ENCODE data around the gene KRTAP10-6.
"Not testable (repeated sequence)": the region's sequence is repeated elsewhere in the genome, so short reads cannot be mapped to it uniquely, and the experiment has no call there.

Gene KRTAP10-6

DNA sequence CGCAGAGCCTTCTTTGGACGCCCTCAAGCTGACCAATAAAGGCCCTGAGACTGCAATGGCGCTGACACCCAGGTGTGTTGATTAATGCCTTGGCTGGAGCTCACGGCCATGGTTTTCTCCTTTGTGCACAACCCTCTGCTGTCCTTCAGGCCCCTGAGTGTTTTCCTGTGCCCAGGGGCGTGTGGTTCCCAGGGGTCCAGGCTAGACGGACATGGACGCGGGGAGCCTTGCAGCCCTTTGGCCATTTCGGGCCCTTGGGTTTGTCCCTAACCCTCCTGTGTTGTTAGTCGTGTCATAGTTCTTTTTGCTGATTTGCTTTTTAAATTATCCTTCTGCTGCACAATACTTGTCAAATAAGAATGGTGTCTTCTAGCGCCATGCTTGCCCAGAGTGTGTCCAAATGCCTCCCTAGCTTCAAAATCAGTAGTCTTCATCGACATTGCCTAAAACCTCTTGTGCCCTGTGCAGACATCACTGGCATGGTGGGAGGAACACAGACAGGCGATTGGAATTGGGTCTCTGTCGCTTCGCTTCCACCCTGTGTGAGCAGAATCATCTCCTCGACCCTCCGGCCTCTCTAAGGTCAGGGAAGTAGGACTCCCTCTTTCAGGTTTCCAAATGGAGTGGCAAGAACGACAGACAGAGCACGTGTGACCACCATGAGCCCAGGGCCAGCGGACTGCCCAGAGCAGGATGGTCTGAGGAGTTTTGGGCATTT lies 16.8 kb downstream of the KRTAP10-6 start:
- no peak for DNase-seq

GRCh38 chr21:44574457-44575306 lies 17.6 kb downstream of the KRTAP10-6 start:
- no peak for DNase-seq

- not testable (repeated sequence) for DNase-seq
These were observed 18.5 kb downstream of the KRTAP10-6 start, which contains the start of gene KRTAP10-4 for GRCh38 chr21:44573630-44574456. Gene KRTAP10-4, plus strand, starts transcription at chr21:44573729. Its CDS starts 30 bp downstream, at chr21:44573759.

- DNase-seq, result no peak
These were observed 19.2 kb downstream of the KRTAP10-6 start for GRCh38 chr21:44572959-44573583.

- DNase-seq, result no peak
These were observed 20.2 kb downstream of the KRTAP10-6 start for GRCh38 chr21:44571844-44572782.

DNA sequence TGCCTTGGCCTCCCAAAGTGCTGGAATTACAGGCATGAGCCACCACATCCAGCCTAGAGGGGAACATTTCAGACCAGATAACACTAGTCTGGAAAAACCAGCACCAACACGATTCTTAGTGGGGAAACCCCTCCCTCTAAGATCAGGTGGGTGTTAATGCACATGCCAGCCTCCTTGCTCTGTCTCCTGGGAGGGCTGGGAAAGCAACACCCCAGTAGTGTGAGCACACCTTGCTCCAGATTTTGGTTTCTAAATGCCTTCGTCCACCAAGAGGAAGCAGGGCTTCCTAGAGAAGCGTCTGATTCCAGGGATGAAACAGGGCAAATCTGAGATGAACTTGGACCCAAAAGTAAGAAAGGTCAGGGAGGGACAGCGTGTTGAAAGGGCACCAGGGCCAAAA lies 21.0 kb downstream of the KRTAP10-6 start:
- DNase-seq, result no peak

- DNase-seq, result no peak
These were observed 22.3 kb downstream of the KRTAP10-6 start for GRCh38 chr21:44569861-44570517.

- no peak for DNase-seq
These were observed 23.4 kb downstream of the KRTAP10-6 start for GRCh38 chr21:44568667-44569556.

- DNase-seq, result no peak
These were observed 24.0 kb downstream of the KRTAP10-6 start for GRCh38 chr21:44568261-44568660.

- DNase-seq, result no peak
These were observed 24.7 kb downstream of the KRTAP10-6 start for GRCh38 chr21:44567481-44568171.

- no peak for DNase-seq
These were observed 25.9 kb downstream of the KRTAP10-6 start for GRCh38 chr21:44566403-44566802.

DNA sequence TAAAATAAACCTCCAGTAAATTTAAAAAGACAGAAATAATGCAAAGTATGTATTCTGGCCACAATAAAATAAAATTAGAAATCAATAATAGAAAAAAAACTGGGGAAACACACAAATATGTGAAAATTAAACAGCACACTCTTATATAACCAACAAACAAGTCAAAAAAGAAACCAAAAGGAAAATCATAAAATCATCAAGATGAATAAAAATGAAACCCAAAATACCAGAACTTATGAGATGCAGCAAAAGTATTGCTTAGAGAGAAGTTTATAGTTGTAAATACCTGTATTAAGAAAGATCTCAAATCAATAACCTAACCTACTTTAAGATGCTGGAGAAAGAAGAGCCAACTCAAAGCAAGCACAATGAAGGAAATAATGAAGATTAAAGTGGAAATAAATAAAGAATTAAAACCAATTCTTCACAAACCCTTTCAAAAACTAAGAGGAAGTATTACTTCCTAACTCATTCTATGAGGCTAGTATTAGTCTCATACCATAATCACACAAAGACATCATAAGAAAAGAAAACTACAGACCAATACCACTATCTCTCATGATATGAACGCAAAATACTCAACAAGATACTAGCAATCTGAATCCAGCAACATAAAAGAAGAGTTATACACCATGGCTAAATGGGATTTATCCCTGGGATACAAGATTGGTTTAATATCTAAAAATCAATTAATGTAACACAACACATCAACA lies 27.3 kb downstream of the KRTAP10-6 start:
- no peak for DNase-seq

DNA sequence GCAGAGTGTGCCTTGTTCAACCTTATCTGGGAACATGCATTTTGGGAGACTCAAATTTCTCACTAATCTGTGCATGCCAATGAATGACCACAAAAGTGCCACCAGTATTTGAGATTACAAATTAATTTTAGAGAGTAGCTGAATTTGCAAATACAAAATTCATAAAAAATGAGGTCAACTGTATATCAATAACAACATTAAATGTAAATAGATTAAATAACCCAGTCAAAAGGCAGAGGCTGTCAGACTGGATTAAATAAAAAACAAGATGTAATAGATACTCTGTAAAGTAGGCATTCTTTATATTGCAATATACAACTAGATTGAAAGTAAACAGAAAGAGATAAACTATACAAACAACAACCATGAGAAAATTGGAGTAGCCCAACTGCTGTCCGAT lies 28.2 kb downstream of the KRTAP10-6 start:
- DNase-seq, result no peak

DNA sequence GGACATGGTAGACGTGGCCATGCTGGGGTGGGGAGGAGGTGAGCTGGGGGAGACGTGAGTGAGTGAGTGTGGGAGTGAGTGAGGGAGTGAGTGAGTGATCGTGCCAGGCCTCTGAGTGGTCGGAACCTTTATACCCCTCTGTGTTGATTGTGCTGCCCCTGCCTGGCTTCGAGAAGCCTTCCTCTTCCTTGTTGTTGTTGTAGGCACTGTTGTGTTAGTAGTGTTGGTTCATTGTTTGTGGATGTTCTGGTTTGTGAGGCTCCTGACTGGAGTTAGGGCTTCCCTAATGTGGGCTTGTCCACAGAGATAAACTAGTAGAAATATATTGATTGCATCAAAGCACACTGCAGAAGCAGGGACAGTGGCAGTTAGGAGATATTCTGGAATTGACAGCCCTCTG lies 33.6 kb downstream of the KRTAP10-6 start, which contains the start of gene KRTAP10-3:
KRTAP10-3 (minus strand) TSS at position 101 of the 400 bp plus-strand sequence; CDS start at position 21, 80 bp downstream.
- DNase-seq, result no peak

GRCh38 chr21:44558329-44558675 lies 34.0 kb downstream of the KRTAP10-6 start:
- not testable (repeated sequence) for DNase-seq

DNA sequence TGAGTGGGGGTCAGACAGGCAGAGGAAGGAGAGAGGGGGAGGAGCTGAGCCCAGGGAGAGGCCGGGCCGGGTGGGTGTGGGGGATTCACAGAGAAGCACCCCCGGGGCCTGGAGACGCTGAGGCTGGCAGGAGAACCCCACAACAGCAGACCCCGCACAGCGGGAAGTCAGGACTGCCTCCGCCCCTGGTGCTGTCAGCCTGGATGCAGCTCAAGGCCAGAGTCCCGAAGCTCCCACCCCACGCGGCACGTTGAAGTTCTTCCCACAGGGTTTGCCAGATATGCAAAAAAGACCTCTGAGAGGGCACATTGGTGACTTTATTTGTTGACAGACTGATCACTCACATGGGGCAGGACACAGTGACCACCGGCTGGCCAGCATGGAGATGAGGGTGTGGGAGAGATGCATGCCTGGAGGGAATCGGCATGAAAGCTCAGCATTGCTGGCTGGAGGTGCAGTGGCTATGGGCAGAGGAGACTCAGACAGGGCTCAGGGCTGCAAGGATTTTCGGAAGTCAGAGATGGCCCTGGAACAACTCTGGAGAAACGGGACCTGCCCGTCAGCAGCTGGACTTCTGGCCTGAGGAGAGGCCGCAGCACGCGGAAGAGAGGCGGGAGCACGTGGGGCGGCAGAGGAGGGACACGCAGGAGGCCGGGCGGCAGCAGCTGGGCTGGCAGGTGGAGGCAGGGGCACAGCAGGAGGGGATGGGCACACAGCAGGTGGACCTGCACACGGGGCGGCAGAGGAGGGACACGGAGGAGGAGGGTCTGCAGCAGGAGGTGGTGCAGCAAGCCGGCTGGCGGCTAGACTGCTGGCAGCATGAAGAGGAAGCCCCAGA lies 34.6 kb downstream of the KRTAP10-6 start:
- DNase-seq, result no peak

DNA sequence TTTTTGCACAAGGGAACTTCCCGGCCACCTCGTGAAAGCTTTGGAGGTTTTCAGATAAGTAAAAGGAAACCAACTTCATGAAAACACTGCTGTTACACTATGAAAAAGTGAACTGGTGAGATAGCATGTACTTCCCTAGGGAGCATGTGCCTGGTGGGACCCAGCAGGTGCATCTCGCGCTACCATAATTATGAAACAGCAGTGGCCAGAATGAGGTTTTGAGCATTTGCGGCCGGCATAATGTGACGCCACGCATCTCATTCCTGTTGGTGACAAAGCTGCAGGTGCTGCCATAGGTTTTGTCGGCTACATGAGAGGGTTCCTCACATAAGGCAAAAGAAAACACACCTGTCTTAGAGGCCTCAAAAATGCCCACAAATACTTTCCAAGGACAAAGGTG lies 35.4 kb downstream of the KRTAP10-6 start:
- DNase-seq, result no peak
